HepG2 (cell line): ENCODE measurements around the gene KIAA0040. TPM values are rescaled to one million over a fixed set of nuclear protein-coding genes. Genes with fewer than 3 reads are reported as not detected.

Experiments
- ATAC-seq: fragments of 200-7000 bp; cut with Tn5 transposase; 3 replicates; pipeline ENCODE4 v1.9.1; 2020; ENCODE audit warnings: mild to moderate bottlenecking, moderate library complexity
- BruUV-seq: library from RNA; stranded (reverse); fragments of 400-500 nt; replicated peaks from 2 replicates; lab custom pipeline; 2021; lab: Mats Ljungman, UMichigan
- CTCF ChIA-PET: fragments of 300-600 bp; formaldehyde crosslinking; extraction: SDS; loops from one replicate; lab custom pipeline; 2021; ENCODE audit warnings: low total read pairs, inconsistent platforms, low intra/inter-chr PET ratio; lab: Yijun Ruan, JAX
- POLR2A ChIA-PET: fragments of 350-600 bp; sonication (Branson Sonifier 250); formaldehyde crosslinking; loops from one replicate; lab custom pipeline; 2020; ENCODE audit warnings: antibody characterized with exemption, inconsistent platforms; lab: Yijun Ruan, JAX
- DNase-seq: peaks from one replicate; pipeline ENCODE4 v3.0.0-alpha.2; 2015; ENCODE audit warnings: low spot score
- FAIRE-seq: peaks from 3 replicates; lab custom pipeline; 2011; peaks lifted over from hg19 to GRCh38; lab: Jason Lieb, UNC
- H2AFZ ChIP-seq: one replicate; pipeline ENCODE4 v1.6.1; 2011; ENCODE audit warnings: low read length, inconsistent platforms
- H3K27ac ChIP-seq: fragments of 300-600 bp; 3 replicates; pipeline ENCODE4 v1.8.0; 2011; ENCODE audit warnings: mixed run types, mild to moderate bottlenecking, mixed read lengths, low read length, inconsistent platforms; ENCODE audit not compliant: insufficient read depth; ENCODE audit errors: extremely low read length
- H3K27me3 ChIP-seq, 2 experiments: fragments of 200-600 bp in 1 of 2; 2 replicates in 1 of 2; 3 replicates in 1 of 2; pipeline versions ENCODE4 v1.6.0 to v1.8.0; 2011; ENCODE audit warnings: low read length in 2 of 2, mild to moderate bottlenecking in 2 of 2, moderate library complexity in 2 of 2, inconsistent platforms in 1 of 2; ENCODE audit not compliant: insufficient read depth in 2 of 2, control insufficient read depth in 1 of 2
- H3K36me3 ChIP-seq, 2 experiments: fragments of 200-600 bp in 1 of 2; replicated peaks in 1 of 2; 2 replicates in 1 of 2; 3 replicates in 1 of 2; pipeline versions ENCODE4 v1.5.1 to v1.8.0; 2011; ENCODE audit warnings: low read length in 2 of 2, inconsistent platforms in 1 of 2; ENCODE audit not compliant: insufficient read depth in 2 of 2, control insufficient read depth in 1 of 2
- H3K4me1 ChIP-seq: 2 replicates; pipeline ENCODE4 v1.5.1; 2012; ENCODE audit warnings: low read length, inconsistent platforms; ENCODE audit not compliant: insufficient read depth
- H3K4me2 ChIP-seq: 2 replicates; pipeline ENCODE4 v1.6.0; 2011; ENCODE audit warnings: low read depth, low read length, inconsistent platforms
- H3K4me3 ChIP-seq, 3 experiments: fragments of 200-600 bp in 1 of 3; sonication (generic), shearing (Covaris generic) in 1 of 3; replicated peaks in 1 of 3; 2 replicates each; pipeline ENCODE4 v1.5.1; 2011 to 2016; ENCODE audit warnings: low read length in 3 of 3, inconsistent platforms in 2 of 3, low read depth in 2 of 3, mild to moderate bottlenecking in 2 of 3, control low read depth in 1 of 3, mixed read lengths in 1 of 3; ENCODE audit not compliant: insufficient read depth in 1 of 3
- H3K79me2 ChIP-seq: one replicate; pipeline ENCODE4 v1.6.1; 2011; ENCODE audit warnings: low read length, inconsistent platforms; ENCODE audit not compliant: insufficient read depth
- H3K9ac ChIP-seq: 2 replicates; pipeline ENCODE4 v1.6.0; 2011; ENCODE audit warnings: mild to moderate bottlenecking, low read depth, low read length, inconsistent platforms; ENCODE audit not compliant: insufficient read depth
- H3K9me3 ChIP-seq: 2 replicates; pipeline ENCODE4 v1.5.1; 2012; ENCODE audit warnings: mild to moderate bottlenecking, low read length
- H4K20me1 ChIP-seq: 2 replicates; pipeline ENCODE4 v1.6.0; 2011; ENCODE audit warnings: inconsistent platforms, mild to moderate bottlenecking, low read length, moderate library complexity; ENCODE audit not compliant: insufficient read depth
- AHDC1 ChIP-seq: sonication (generic); formaldehyde crosslinking; IDR thresholded peaks from 2 replicates; pipeline ENCODE4 v1.5.1; 2020; ENCODE audit warnings: mild to moderate bottlenecking, missing genetic modification reagents, borderline replicate concordance
- MXD1 ChIP-seq: sonication (generic); formaldehyde crosslinking; IDR thresholded peaks from 2 replicates; pipeline ENCODE4 v1.4.0; 2020; ENCODE audit warnings: mild to moderate bottlenecking, missing genetic modification reagents
- NFIC ChIP-seq: IDR thresholded peaks from 2 replicates; pipeline ENCODE4 v1.6.1; 2012; ENCODE audit warnings: mild to moderate bottlenecking, low read length, inconsistent platforms
- PAF1 ChIP-seq: IDR thresholded peaks from 2 replicates; pipeline ENCODE4 v1.6.1; 2016; ENCODE audit warnings: missing genetic modification reagents, missing compliant biosample characterization
- PHF20 ChIP-seq: sonication (generic); formaldehyde crosslinking; IDR thresholded peaks from 2 replicates; pipeline ENCODE4 v1.5.0; 2020; ENCODE audit warnings: mild to moderate bottlenecking, missing genetic modification reagents
- SNAPC2 ChIP-seq: sonication (generic); formaldehyde crosslinking; IDR thresholded peaks from 2 replicates; pipeline ENCODE4 v1.8.1; 2022; ENCODE audit warnings: mild to moderate bottlenecking, missing genetic modification reagents
- ZBTB7B ChIP-seq: sonication (generic); formaldehyde crosslinking; IDR thresholded peaks from 2 replicates; pipeline ENCODE4 v1.4.0; 2020; ENCODE audit warnings: missing genetic modification reagents
- ZFP82 ChIP-seq: sonication (generic); formaldehyde crosslinking; IDR thresholded peaks from 2 replicates; pipeline ENCODE4 v1.5.1; 2020; ENCODE audit warnings: mild to moderate bottlenecking, missing genetic modification reagents, borderline replicate concordance
- ZFYVE20 ChIP-seq: sonication (generic); formaldehyde crosslinking; IDR thresholded peaks from 2 replicates; pipeline ENCODE4 v1.8.0; 2023; ENCODE audit warnings: low read depth, mild to moderate bottlenecking, moderate library complexity, missing genetic modification reagents, borderline replicate concordance
- ZNF33A ChIP-seq: sonication (generic); formaldehyde crosslinking; IDR thresholded peaks from 2 replicates; pipeline ENCODE4 v1.5.1; 2020; ENCODE audit warnings: missing genetic modification reagents, mild to moderate bottlenecking, moderate library complexity, borderline replicate concordance
- WGBS: methylation state at CpG from one replicate; pipeline ENCODE4 v1.1.6; 2017; ENCODE audit warnings: low lambda C conversion rate; 5-methylcytosine and 5-hydroxymethylcytosine counted together
- in situ Hi-C: cut with HindIII; loops from 2 replicates; pipeline ENCODE4 v1.10.0; 2017; ENCODE audit warnings: low pct_unique_long_range_greater_than_20kb; ENCODE audit not compliant: extremely low pct_ligation_motif_present
- intact Hi-C: fragments of 100-400 bp; cut with micrococcal nuclease; formaldehyde crosslinking; loops from one replicate; pipeline ENCODE4 v1.10.0; 2022; ENCODE audit not compliant: unreplicated experiment
- polyA plus RNA-seq, 8 experiments: library from polyadenylated mRNA; depleted of rRNA in 3 of 8; stranded (reverse) in 7 of 8; unstranded in 1 of 8; fragments of >200 nt; fragmentation: Illumina TruSeq in 4 of 8; extraction: Trizol in 4 of 8; gene quantifications; 2 replicates each; pipeline versions ENCODE4 v1.2.1 to v1.2.3, GENCODE V29; 2011 to 2016; ENCODE audit warnings: low read depth in 4 of 8, missing spikeins in 1 of 8, mixed read lengths in 1 of 8; ENCODE audit not compliant: insufficient read depth in 1 of 8
- total RNA-seq, 5 experiments: library from RNA; depleted of rRNA; stranded (reverse); fragments of >200 nt; fragmentation: Illumina TruSeq; extraction: Trizol; gene quantifications; 2 replicates each; pipeline ENCODE4 v1.2.3, GENCODE V29; 2016; ENCODE audit warnings: low read depth in 1 of 5
- TF ChIP-seq, protein P1 (sequence below): sonication (generic); formaldehyde crosslinking; IDR thresholded peaks from 2 replicates; pipeline ENCODE4 v1.9.0; 2021; ENCODE audit warnings: mild to moderate bottlenecking, missing genetic modification reagents

KIAA0040 gene
- total and polyA plus RNA-seq, 2 of the 13 experiments (the other 11 are each of a cell fraction or from before 2014, with no cell fraction given) = 0.24 to 0.26 TPM

- no peak for TF ChIP-seq ZNF33A (CRISPR knock-in tag)
- TF ChIP-seq, protein P1, sequence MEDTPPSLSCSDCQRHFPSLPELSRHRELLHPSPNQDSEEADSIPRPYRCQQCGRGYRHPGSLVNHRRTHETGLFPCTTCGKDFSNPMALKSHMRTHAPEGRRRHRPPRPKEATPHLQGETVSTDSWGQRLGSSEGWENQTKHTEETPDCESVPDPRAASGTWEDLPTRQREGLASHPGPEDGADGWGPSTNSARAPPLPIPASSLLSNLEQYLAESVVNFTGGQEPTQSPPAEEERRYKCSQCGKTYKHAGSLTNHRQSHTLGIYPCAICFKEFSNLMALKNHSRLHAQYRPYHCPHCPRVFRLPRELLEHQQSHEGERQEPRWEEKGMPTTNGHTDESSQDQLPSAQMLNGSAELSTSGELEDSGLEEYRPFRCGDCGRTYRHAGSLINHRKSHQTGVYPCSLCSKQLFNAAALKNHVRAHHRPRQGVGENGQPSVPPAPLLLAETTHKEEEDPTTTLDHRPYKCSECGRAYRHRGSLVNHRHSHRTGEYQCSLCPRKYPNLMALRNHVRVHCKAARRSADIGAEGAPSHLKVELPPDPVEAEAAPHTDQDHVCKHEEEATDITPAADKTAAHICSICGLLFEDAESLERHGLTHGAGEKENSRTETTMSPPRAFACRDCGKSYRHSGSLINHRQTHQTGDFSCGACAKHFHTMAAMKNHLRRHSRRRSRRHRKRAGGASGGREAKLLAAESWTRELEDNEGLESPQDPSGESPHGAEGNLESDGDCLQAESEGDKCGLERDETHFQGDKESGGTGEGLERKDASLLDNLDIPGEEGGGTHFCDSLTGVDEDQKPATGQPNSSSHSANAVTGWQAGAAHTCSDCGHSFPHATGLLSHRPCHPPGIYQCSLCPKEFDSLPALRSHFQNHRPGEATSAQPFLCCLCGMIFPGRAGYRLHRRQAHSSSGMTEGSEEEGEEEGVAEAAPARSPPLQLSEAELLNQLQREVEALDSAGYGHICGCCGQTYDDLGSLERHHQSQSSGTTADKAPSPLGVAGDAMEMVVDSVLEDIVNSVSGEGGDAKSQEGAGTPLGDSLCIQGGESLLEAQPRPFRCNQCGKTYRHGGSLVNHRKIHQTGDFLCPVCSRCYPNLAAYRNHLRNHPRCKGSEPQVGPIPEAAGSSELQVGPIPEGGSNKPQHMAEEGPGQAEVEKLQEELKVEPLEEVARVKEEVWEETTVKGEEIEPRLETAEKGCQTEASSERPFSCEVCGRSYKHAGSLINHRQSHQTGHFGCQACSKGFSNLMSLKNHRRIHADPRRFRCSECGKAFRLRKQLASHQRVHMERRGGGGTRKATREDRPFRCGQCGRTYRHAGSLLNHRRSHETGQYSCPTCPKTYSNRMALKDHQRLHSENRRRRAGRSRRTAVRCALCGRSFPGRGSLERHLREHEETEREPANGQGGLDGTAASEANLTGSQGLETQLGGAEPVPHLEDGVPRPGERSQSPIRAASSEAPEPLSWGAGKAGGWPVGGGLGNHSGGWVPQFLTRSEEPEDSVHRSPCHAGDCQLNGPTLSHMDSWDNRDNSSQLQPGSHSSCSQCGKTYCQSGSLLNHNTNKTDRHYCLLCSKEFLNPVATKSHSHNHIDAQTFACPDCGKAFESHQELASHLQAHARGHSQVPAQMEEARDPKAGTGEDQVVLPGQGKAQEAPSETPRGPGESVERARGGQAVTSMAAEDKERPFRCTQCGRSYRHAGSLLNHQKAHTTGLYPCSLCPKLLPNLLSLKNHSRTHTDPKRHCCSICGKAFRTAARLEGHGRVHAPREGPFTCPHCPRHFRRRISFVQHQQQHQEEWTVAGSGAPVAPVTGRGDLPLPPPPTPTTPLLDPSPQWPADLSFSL (CRISPR knock-in tag) = no peak
- TF ChIP-seq, all 625 proteins: peak for 0
Observed at GRCh38 chr1:175178456-175178855, 14.1 kb downstream of the KIAA0040 start (continued).

DNA sequence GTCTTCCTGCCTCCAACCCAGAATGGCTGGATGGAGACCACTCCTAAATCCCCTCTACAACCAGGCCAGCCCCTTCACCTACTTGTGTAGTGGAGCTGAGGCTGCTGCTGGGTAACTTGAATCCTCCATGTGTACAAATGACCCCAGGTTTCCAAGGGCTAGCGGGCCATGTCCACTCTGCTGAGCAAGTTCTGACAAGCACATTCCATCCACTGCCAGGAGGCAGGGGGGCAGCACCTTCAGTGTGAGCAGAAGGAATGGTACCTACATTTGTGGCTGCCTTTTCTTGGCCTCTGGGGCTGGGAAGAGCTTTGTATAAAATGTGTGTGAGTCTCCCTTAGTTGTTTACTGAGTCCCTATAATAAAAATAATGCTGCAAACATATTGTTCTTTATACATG is 14.5 kb downstream of the KIAA0040 start:
- CTCF ChIA-PET = no interaction called here
- Histone ChIP-seq H3K27me3 (no peaks in the 10 kb centered on the region), H3K9ac (no peak overlapping the region), H3K4me2 (no peak overlapping the region), H3K4me3 (no peak overlapping the region), H4K20me1 (no peaks in the 10 kb centered on the region), H3K79me2 (no peaks in the 10 kb centered on the region), H3K9me3 (no peaks in the 10 kb centered on the region), H3K36me3 (no peaks in the 10 kb centered on the region), H3K4me1 (no peaks in the 10 kb centered on the region), H2AFZ (no peak overlapping the region), H3K27ac (no peak overlapping the region)
- in situ Hi-C loops = no loop called here
- intact Hi-C loops = no loop called here
- no peak for DNase-seq
- no CpG with 5 or more reads among the region's 1 CpG for WGBS
- no peak for ATAC-seq
- POLR2A ChIA-PET = no interaction called here
- FAIRE-seq = no peak
- BruUV-seq = no TSS peak
- TF ChIP-seq NFIC (no peak), ZFYVE20 (CRISPR knock-in tag) (no peak), PAF1 (CRISPR knock-in tag) (no peak), MXD1 (CRISPR knock-in tag) (no peak), ZBTB7B (CRISPR knock-in tag) (no peak), SNAPC2 (CRISPR knock-in tag) (no peak), PHF20 (CRISPR knock-in tag) (no peak), AHDC1 (CRISPR knock-in tag) (no peak), ZFP82 (CRISPR knock-in tag) (no peak)
